ENCODE data around the gene ZNF280A.
"Not testable (repeated sequence)": the region's sequence is repeated elsewhere in the genome, so short reads cannot be mapped to it uniquely, and the experiment has no call there.

DNA sequence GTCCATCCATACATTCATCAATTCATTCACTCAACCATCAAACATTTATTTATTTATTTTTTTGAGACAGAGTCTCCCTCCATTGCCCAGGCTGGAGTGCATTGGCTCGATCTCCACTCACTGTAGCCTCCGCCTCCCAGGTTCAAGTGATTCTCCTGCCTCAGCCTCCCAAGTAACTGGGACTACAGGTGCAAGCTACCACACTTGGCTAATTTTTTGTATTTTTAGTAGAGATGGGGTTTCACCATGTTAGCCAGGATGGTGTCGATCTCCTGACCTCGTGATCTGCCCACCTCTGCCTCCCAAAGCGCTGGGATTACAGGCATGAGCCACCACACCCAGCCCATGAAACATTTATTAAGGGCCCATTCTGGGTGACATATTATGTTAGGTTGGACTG, 49.0 kb downstream of the ZNF280A start:
- not testable (repeated sequence) for TF ChIP-seq CTCF, POLR2A, EP300 (IDR thresholded peaks at IDR 0.05)
